ENCODE data around the gene SULT1A4.
"Not testable (repeated sequence)": the region's sequence is repeated elsewhere in the genome, so short reads cannot be mapped to it uniquely, and the experiment has no call there.

The SULT1A4 gene

GRCh38 chr16:29459706-29460646 is at the start of gene SULT1A4:
TSS of gene SULT1A4 (plus strand) at chr16:29459913. CDS start at chr16:29461386, 1,473 bp downstream.
- FAIRE-seq; DNase-seq (ENCODE audit: insufficient read length, low spot score): not testable (repeated sequence)

GRCh38 chr16:29423587-29423986 is 36.1 kb upstream of the SULT1A4 start:
- not testable (repeated sequence) for FAIRE-seq; DNase-seq (ENCODE audit: insufficient read length, low spot score)

- DNase-seq (ENCODE audit: insufficient read length, low spot score); FAIRE-seq: not testable (repeated sequence)
These were observed 34.3 kb upstream of the SULT1A4 start for GRCh38 chr16:29425390-29425789.

- not testable (repeated sequence) for DNase-seq (ENCODE audit: insufficient read length, low spot score); FAIRE-seq
These were observed 6.0 kb upstream of the SULT1A4 start for GRCh38 chr16:29453754-29454153.

GRCh38 chr16:29454269-29454668 is 5.4 kb upstream of the SULT1A4 start, which contains the start of the genes BOLA2 and SLX1B:
TSS of gene BOLA2 (minus strand) at chr16:29454351. CDS start at chr16:29454253, 98 bp downstream.
TSS of gene SLX1B (plus strand) at chr16:29454533.
- not testable (repeated sequence) for FAIRE-seq; DNase-seq (ENCODE audit: insufficient read length, low spot score)

- not testable (repeated sequence) for DNase-seq (ENCODE audit: insufficient read length, low spot score)
These were observed 4.9 kb upstream of the SULT1A4 start for GRCh38 chr16:29454828-29455227.

GRCh38 chr16:29457660-29458059 is 2.1 kb upstream of the SULT1A4 start:
- not testable (repeated sequence) for FAIRE-seq; DNase-seq (ENCODE audit: insufficient read length, low spot score)

More at GRCh38 chr16:29454828-29455227, 4.9 kb upstream of the SULT1A4 start:
- not testable (repeated sequence) for FAIRE-seq

GRCh38 chr16:29460647-29461030 is 926 bp downstream of the SULT1A4 start:
- DNase-seq (ENCODE audit: insufficient read length, low spot score); FAIRE-seq: not testable (repeated sequence)

- not testable (repeated sequence) for DNase-seq (ENCODE audit: insufficient read length, low spot score); FAIRE-seq
These were observed 6.5 kb downstream of the SULT1A4 start for GRCh38 chr16:29465985-29466824.

GRCh38 chr16:29466904-29467303 is 7.2 kb downstream of the SULT1A4 start:
- DNase-seq (ENCODE audit: insufficient read length, low spot score); FAIRE-seq: not testable (repeated sequence)

- FAIRE-seq; DNase-seq (ENCODE audit: insufficient read length, low spot score): not testable (repeated sequence)
These were observed 8.1 kb downstream of the SULT1A4 start for GRCh38 chr16:29467654-29468366.

GRCh38 chr16:29469660-29470059 is 9.9 kb downstream of the SULT1A4 start:
- FAIRE-seq, result not testable (repeated sequence)

GRCh38 chr16:29472065-29472464 is 12.4 kb downstream of the SULT1A4 start:
- not testable (repeated sequence) for DNase-seq (ENCODE audit: insufficient read length, low spot score); FAIRE-seq

More at GRCh38 chr16:29469660-29470059, 9.9 kb downstream of the SULT1A4 start:
- not testable (repeated sequence) for DNase-seq (ENCODE audit: insufficient read length, low spot score)

GRCh38 chr16:29482276-29482675 is 22.6 kb downstream of the SULT1A4 start:
- FAIRE-seq; DNase-seq (ENCODE audit: insufficient read length, low spot score): not testable (repeated sequence)

GRCh38 chr16:29506308-29506707 is 46.6 kb downstream of the SULT1A4 start, which contains the start of gene NPIPB12:
TSS of gene NPIPB12 (minus strand) at chr16:29506408.
- not testable (repeated sequence) for FAIRE-seq

More at GRCh38 chr16:29506308-29506707, 46.6 kb downstream of the SULT1A4 start, which contains the start of gene NPIPB12:
- not testable (repeated sequence) for DNase-seq (ENCODE audit: insufficient read length, low spot score)

All from D721Med (cell line).